H1 (cell line): Measurements from ENCODE around the gene MAPKAP1. TPM values are rescaled to one million over a fixed set of nuclear protein-coding genes. Genes with fewer than 3 reads are reported as not detected.

ENCODE experiments used
- CTCF ChIA-PET: fragments of 300-600 bp; sonication (Branson Sonifier 250); formaldehyde crosslinking; loops from one replicate; lab custom pipeline; 2021; ENCODE audit not compliant: partially characterized antibody; lab: Charles Lee
- POLR2A ChIA-PET: fragments of 300-600 bp; sonication (Branson Sonifier 250); formaldehyde crosslinking; loops from one replicate; lab custom pipeline; 2021; ENCODE audit warnings: inconsistent platforms; ENCODE audit not compliant: partially characterized antibody; lab: Charles Lee
- DNase-seq, 2 experiments: peaks; one replicate each; pipeline versions ENCODE4 v3.0.0 to v3.0.0-alpha.2; 2010 to 2022; ENCODE audit warnings: low spot score in 2 of 2, low read depth in 1 of 2, mixed read lengths in 1 of 2
- FAIRE-seq: peaks from 2 replicates; lab custom pipeline; 2011; peaks lifted over from hg19 to GRCh38; lab: Jason Lieb, UNC
- H2AFZ ChIP-seq: 2 replicates; pipeline ENCODE4 v1.8.1; 2012; ENCODE audit warnings: low read length, inconsistent platforms
- H2AK5ac ChIP-seq: 2 replicates; pipeline ENCODE4 v1.6.1; 2013; ENCODE audit warnings: low read depth, low read length
- H2BK120ac ChIP-seq: replicated peaks from 2 replicates; pipeline ENCODE3; 2013; ENCODE audit warnings: low read depth, low read length, inconsistent platforms
- H2BK12ac ChIP-seq: 2 replicates; pipeline ENCODE4 v1.6.1; 2013; ENCODE audit warnings: low read depth, low read length
- H2BK15ac ChIP-seq: 2 replicates; pipeline ENCODE4 v1.6.1; 2013; ENCODE audit warnings: low read length
- H2BK20ac ChIP-seq: 2 replicates; pipeline ENCODE4 v1.6.1; 2013; ENCODE audit warnings: low read length
- H2BK5ac ChIP-seq: 2 replicates; pipeline ENCODE4 v1.6.1; 2013; ENCODE audit warnings: low read depth, low read length
- H3K14ac ChIP-seq: 2 replicates; pipeline ENCODE4 v1.6.1; 2013; ENCODE audit warnings: inconsistent platforms; ENCODE audit not compliant: insufficient read length
- H3K18ac ChIP-seq: 2 replicates; pipeline ENCODE4 v1.6.1; 2013; ENCODE audit warnings: low read length; ENCODE audit errors: extremely low read depth
- H3K23ac ChIP-seq: 2 replicates; pipeline ENCODE4 v1.6.1; 2013; ENCODE audit warnings: inconsistent platforms; ENCODE audit not compliant: insufficient read length
- H3K23me2 ChIP-seq: 2 replicates; pipeline ENCODE4 v1.6.1; 2013; ENCODE audit warnings: low read depth, low read length
- H3K27ac ChIP-seq: 2 replicates; pipeline ENCODE4 v1.6.1; 2011; ENCODE audit warnings: low read depth, low read length, inconsistent platforms
- H3K27me3 ChIP-seq, 4 experiments: replicated peaks in 1 of 4; 1 replicate in 1 of 4; 2 replicates in 3 of 4; pipeline versions ENCODE4 v1.6.1 to v1.8.1; 2011 to 2013; ENCODE audit warnings: low read length in 3 of 4, mild to moderate bottlenecking in 3 of 4, inconsistent platforms in 2 of 4, mixed read lengths in 2 of 4, moderate library complexity in 1 of 4; ENCODE audit not compliant: control insufficient read depth in 3 of 4, insufficient read depth in 3 of 4; ENCODE audit errors: extremely low read depth in 1 of 4
- H3K36me3 ChIP-seq, 4 experiments: 2 replicates each; pipeline versions ENCODE4 v1.6.1 to v1.8.1; 2011 to 2013; ENCODE audit warnings: mild to moderate bottlenecking in 4 of 4, low read length in 3 of 4, moderate library complexity in 2 of 4, control low read depth in 1 of 4, inconsistent platforms in 1 of 4; ENCODE audit not compliant: insufficient read depth in 4 of 4, control insufficient read depth in 2 of 4
- H3K4ac ChIP-seq: replicated peaks from 2 replicates; pipeline ENCODE3; 2013; ENCODE audit warnings: low read length, low read depth, mixed read lengths, inconsistent platforms; ENCODE audit not compliant: insufficient read length
- H3K4me1 ChIP-seq, 4 experiments: replicated peaks in 1 of 4; 1 replicate in 1 of 4; 2 replicates in 3 of 4; pipeline versions ENCODE4 v1.6.1 to v1.8.1; 2011 to 2013; ENCODE audit warnings: low read length in 3 of 4, inconsistent platforms in 2 of 4, mixed read lengths in 1 of 4; ENCODE audit not compliant: insufficient read depth in 4 of 4, control insufficient read depth in 3 of 4
- H3K4me2 ChIP-seq, 2 experiments: 2 replicates each; pipeline versions ENCODE4 v1.6.1 to v1.8.1; 2011 to 2013; ENCODE audit warnings: low read depth in 2 of 2, low read length in 2 of 2, control low read depth in 1 of 2, inconsistent platforms in 1 of 2, mild to moderate bottlenecking in 1 of 2; ENCODE audit not compliant: insufficient read depth in 1 of 2
- H3K4me3 ChIP-seq, 4 experiments: fragments of 200-600, 300-600 bp in 1 of 4; sonication (generic), shearing (Covaris generic), sonication (Bioruptor Twin) in 1 of 4; 2 replicates each; pipeline versions ENCODE4 v1.5.1 to v1.8.1; 2011 to 2016; ENCODE audit warnings: low read length in 4 of 4, low read depth in 3 of 4, control low read depth in 2 of 4, inconsistent platforms in 2 of 4, mild to moderate bottlenecking in 2 of 4, mixed read lengths in 1 of 4, moderate library complexity in 1 of 4; ENCODE audit not compliant: insufficient read depth in 2 of 4; ENCODE audit errors: extremely low read depth in 1 of 4
- H3K56ac ChIP-seq: replicated peaks from 2 replicates; pipeline ENCODE3; 2013; ENCODE audit warnings: low read depth, mild to moderate bottlenecking, mixed read lengths, low read length, inconsistent platforms; ENCODE audit not compliant: insufficient read length
- H3K79me1 ChIP-seq: 2 replicates; pipeline ENCODE4 v1.6.1; 2013; ENCODE audit warnings: low read depth, low read length, control low read depth
- H3K79me2 ChIP-seq, 2 experiments: 2 replicates each; pipeline versions ENCODE4 v1.6.1 to v1.8.1; 2012 to 2013; ENCODE audit warnings: low read length in 2 of 2, mild to moderate bottlenecking in 2 of 2, inconsistent platforms in 1 of 2; ENCODE audit not compliant: insufficient read depth in 2 of 2, control insufficient read depth in 1 of 2
- H3K9ac ChIP-seq, 4 experiments: replicated peaks in 1 of 4; 1 replicate in 1 of 4; 2 replicates in 3 of 4; pipeline versions ENCODE4 v1.6.1 to v1.8.1; 2011 to 2013; ENCODE audit warnings: low read depth in 3 of 4, low read length in 3 of 4, control low read depth in 2 of 4, mild to moderate bottlenecking in 2 of 4, moderate library complexity in 2 of 4, inconsistent platforms in 1 of 4; ENCODE audit errors: extremely low read depth in 1 of 4
- H3K9me3 ChIP-seq, 2 experiments: 2 replicates each; pipeline versions ENCODE4 v1.6.1 to v1.8.1; 2012 to 2013; ENCODE audit warnings: mild to moderate bottlenecking in 2 of 2, moderate library complexity in 2 of 2, control low read depth in 1 of 2, inconsistent platforms in 1 of 2, low read depth in 1 of 2, low read length in 1 of 2, mixed read lengths in 1 of 2; ENCODE audit not compliant: insufficient read depth in 2 of 2
- H4K20me1 ChIP-seq, 2 experiments: replicated peaks in 1 of 2; 2 replicates each; pipeline versions ENCODE3 to v1.8.1; 2011 to 2013; ENCODE audit warnings: inconsistent platforms in 2 of 2, low read length in 2 of 2, mild to moderate bottlenecking in 1 of 2; ENCODE audit not compliant: insufficient read depth in 2 of 2, control insufficient read depth in 1 of 2
- H4K5ac ChIP-seq: 2 replicates; pipeline ENCODE4 v1.6.1; 2013; ENCODE audit warnings: low read length, low read depth, mixed read lengths, inconsistent platforms; ENCODE audit not compliant: insufficient read length
- H4K8ac ChIP-seq: 2 replicates; pipeline ENCODE4 v1.8.0; 2013; ENCODE audit warnings: mild to moderate bottlenecking, moderate library complexity, low read length, inconsistent platforms; ENCODE audit not compliant: insufficient read depth; ENCODE audit errors: extremely low read depth
- H4K91ac ChIP-seq: replicated peaks from 2 replicates; pipeline ENCODE3; 2013; ENCODE audit warnings: low read length, mixed read lengths, inconsistent platforms; ENCODE audit not compliant: insufficient read length
- CBX8 ChIP-seq: fragments of 300-800, 300-1000 bp; sonication (generic); IDR thresholded peaks from 2 replicates; pipeline ENCODE4 v1.7.1; 2016; ENCODE audit warnings: low read depth, low read length, borderline replicate concordance
- RNF2 ChIP-seq: fragments of 200-900, 300-1000 bp; sonication (generic); IDR thresholded peaks from 2 replicates; pipeline ENCODE4 v1.7.1; 2016; ENCODE audit warnings: borderline replicate concordance, low read depth, mild to moderate bottlenecking, antibody characterized with exemption, low read length; ENCODE audit not compliant: poor library complexity, severe bottlenecking; ENCODE audit errors: missing control alignments
- WGBS, 2 experiments: shearing (Covaris generic) in 1 of 2; methylation state at CpG; one replicate each; pipeline versions ENCODE4 v1.1.6 to v1.1.7; 2013 to 2015; ENCODE audit warnings: low lambda C conversion rate in 2 of 2, mixed read lengths in 2 of 2, inconsistent platforms in 1 of 2, low coverage in 1 of 2, missing lambda C conversion rate in 1 of 2; ENCODE audit not compliant: insufficient replicate concordance in 2 of 2, insufficient coverage in 1 of 2, insufficient read length in 1 of 2; ENCODE audit errors: extremely low coverage in 1 of 2, missing lambda C conversion rate in 1 of 2; 5-methylcytosine and 5-hydroxymethylcytosine counted together
- polyA plus RNA-seq, 7 experiments: library from polyadenylated mRNA; depleted of rRNA in 3 of 7; stranded (reverse) in 5 of 7; unstranded in 2 of 7; fragments of >200 nt in 5 of 7; fragments of 200-250 nt in 2 of 7; gene quantifications; 1 replicate in 5 of 7; 2 replicates in 1 of 7; 4 replicates in 1 of 7; pipeline versions ENCODE4 v1.2.1 to v1.2.3, GENCODE V29; 2011 to 2013; ENCODE audit warnings: missing spikeins in 2 of 7, mixed read lengths in 2 of 7
- total RNA-seq: library from RNA; stranded (reverse); fragmentation: NEBNext Ultra II Directional; extraction: Animal tissue kit (Norgen Biotek cat#: 25700); gene quantifications from 2 replicates; pipeline ENCODE4 v1.2.1, GENCODE V29; 2021

The MAPKAP1 gene
- total and polyA plus RNA-seq, 2 of the 8 experiments (the other 6 are each of a cell fraction or from before 2014, with no cell fraction given) = 79.2 to 140 TPM

GRCh38 chr9:125425170-125425897 is 281.7 kb downstream of the MAPKAP1 start:
- FAIRE-seq = no peak
- H3K4me2 ChIP-seq = no peak overlapping the region
- TF ChIP-seq CBX8 (no peak), RNF2 (no peak)
- TF ChIP-seq, all 59 proteins: peak for 0
- no peak overlapping the region for H3K9ac ChIP-seq
- H3K36me3 ChIP-seq = no peaks in the 10 kb centered on the region
- no peak overlapping the region for H3K14ac ChIP-seq
- H3K23me2 ChIP-seq = no peaks in the 10 kb centered on the region
- ChIA-PET POLR2A (no interaction called here), CTCF (no interaction called here)
- no peaks in the 10 kb centered on the region for H3K79me1 ChIP-seq
- H3K4ac ChIP-seq = no peak overlapping the region
- H3K4me3 ChIP-seq = no peak overlapping the region
- no peak overlapping the region for H3K56ac ChIP-seq
- no peak overlapping the region for H3K27ac ChIP-seq
- no peaks in the 10 kb centered on the region for H3K9me3 ChIP-seq
- no peak overlapping the region for H4K5ac ChIP-seq
- H4K91ac ChIP-seq = no peak overlapping the region
- no peak overlapping the region for H2BK12ac ChIP-seq
- no peaks in the 10 kb centered on the region; a peak in 1 of 7 replicates for H3K4me1 ChIP-seq
- 89% methylated on average over 19 of the region's 19 CpGs; no CpG with 5 or more reads in 1 of the 2 experiments for WGBS, 2 experiments
- no peak for DNase-seq
- no peaks in the 10 kb centered on the region for H3K27me3 ChIP-seq
- no peak overlapping the region for H2BK120ac ChIP-seq
- no peak overlapping the region for H4K8ac ChIP-seq
- no peak overlapping the region for H2BK15ac ChIP-seq
- H3K79me2 ChIP-seq = no peaks in the 10 kb centered on the region
- no peak overlapping the region for H3K18ac ChIP-seq
- no peak overlapping the region for H2AK5ac ChIP-seq
- H3K23ac ChIP-seq = no peak overlapping the region
- H2AFZ ChIP-seq = peak overlapping the region; percentile 84; the same call in 1 of the 2 replicates
- H4K20me1 ChIP-seq = no peaks in the 10 kb centered on the region
- no peak overlapping the region for H2BK5ac ChIP-seq
- no peak overlapping the region for H2BK20ac ChIP-seq
